ENCODE data around the gene ARHGAP24. TPM values are rescaled to one million over a fixed set of nuclear protein-coding genes. Genes with fewer than 3 reads are reported as not detected.

ARHGAP24 gene
- total RNA-seq, 4 donors from 2014 or later: 3.6 to 35.3 (median 7.2) TPM

- Histone ChIP-seq H3K4me3 (no peak overlapping the region), H3K27ac (no peak overlapping the region), H3K9me3 (no peaks in the 10 kb centered on the region), H3K27me3 (no peaks in the 10 kb centered on the region), H3K36me3 (no peaks in the 10 kb centered on the region), H3K4me1 (peaks cover 0 to 20% (median 9%) of the 10 kb centered on the region in 3 donors)
- intact Hi-C loops (cut with DNase I): no loop called here
- TF ChIP-seq CTCF (IDR thresholded peaks at IDR 0.05) (no peak), POLR2A (IDR thresholded peaks at IDR 0.05) (no peak)
- DNase-seq: no peak
- WGBS, 2 donors: 82 to 83% methylated on average over 1 of the region's 1 CpG
Observed at GRCh38 chr4:85773372-85773771, 298.4 kb downstream of the ARHGAP24 start.

- Histone ChIP-seq H3K27me3 (no peaks in the 10 kb centered on the region), H3K4me3 (no peak overlapping the region), H3K36me3 (no peaks in the 10 kb centered on the region), H3K4me1 (peaks cover 0 to 23% (median 9%) of the 10 kb centered on the region in 3 donors), H3K9me3 (no peaks in the 10 kb centered on the region), H3K27ac (no peak overlapping the region)
- no peak for DNase-seq
- WGBS, 2 donors: 0 to 100% methylated on average over 1 of the region's 1 CpG
- TF ChIP-seq CTCF (IDR thresholded peaks at IDR 0.05): no peak
- TF ChIP-seq POLR2A (IDR thresholded peaks at IDR 0.05): no peak
- intact Hi-C loops (cut with DNase I): no loop called here
Observed at GRCh38 chr4:85774000-85774399, 299.1 kb downstream of the ARHGAP24 start.

GRCh38 chr4:85774489-85774888 lies 299.5 kb downstream of the ARHGAP24 start:
- 43 to 62% methylated on average over 3 of the region's 3 CpGs for WGBS, 2 donors

DNA sequence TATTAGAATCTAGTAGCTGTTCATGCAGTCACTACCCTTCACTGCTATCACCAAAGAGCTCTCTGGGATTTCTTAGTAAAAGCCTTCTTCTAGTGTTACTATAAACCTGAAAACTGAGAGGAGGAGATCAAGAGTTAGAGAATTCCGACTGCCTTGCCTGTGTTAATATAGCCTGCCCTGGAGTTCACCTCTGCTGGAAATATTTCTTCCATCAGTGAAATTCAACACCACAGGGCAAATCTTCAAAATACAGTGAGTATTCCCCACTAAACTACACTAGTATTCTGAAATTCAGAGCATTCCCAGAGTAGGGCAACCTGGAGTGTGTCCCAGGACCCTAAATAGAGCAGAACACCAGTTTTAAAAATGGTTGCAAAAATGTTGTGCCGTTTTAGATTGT lies 301.1 kb downstream of the ARHGAP24 start:
- Histone ChIP-seq H3K4me1 (peaks cover 0 to 28% (median 9%) of the 10 kb centered on the region in 3 donors), H3K36me3 (no peaks in the 10 kb centered on the region), H3K9me3 (no peaks in the 10 kb centered on the region), H3K27me3 (no peaks in the 10 kb centered on the region), H3K27ac (no peak overlapping the region), H3K4me3 (no peak overlapping the region)
- 77 to 83% methylated on average over 2 of the region's 2 CpGs for WGBS, 2 donors
- TF ChIP-seq POLR2A (IDR thresholded peaks at IDR 0.05) (no peak), CTCF (IDR thresholded peaks at IDR 0.05) (no peak)
- intact Hi-C loops (cut with DNase I): no loop called here
- DNase-seq: no peak

More at GRCh38 chr4:85774489-85774888, 299.5 kb downstream of the ARHGAP24 start:
- TF ChIP-seq CTCF (IDR thresholded peaks at IDR 0.05) (no peak), POLR2A (IDR thresholded peaks at IDR 0.05) (no peak)
- Histone ChIP-seq H3K9me3 (no peaks in the 10 kb centered on the region), H3K4me1 (peaks cover 0 to 27% (median 9%) of the 10 kb centered on the region in 3 donors), H3K4me3 (no peak overlapping the region), H3K36me3 (no peaks in the 10 kb centered on the region), H3K27ac (no peak overlapping the region), H3K27me3 (no peaks in the 10 kb centered on the region)
- intact Hi-C loops (cut with DNase I): no loop called here
- no peak for DNase-seq

GRCh38 chr4:85776579-85776978 lies 301.6 kb downstream of the ARHGAP24 start:
- intact Hi-C loops (cut with DNase I): no loop called here
- Histone ChIP-seq H3K4me1 (peaks cover 0 to 28% (median 9%) of the 10 kb centered on the region in 3 donors), H3K27ac (no peak overlapping the region), H3K4me3 (no peak overlapping the region), H3K27me3 (no peaks in the 10 kb centered on the region), H3K9me3 (no peaks in the 10 kb centered on the region), H3K36me3 (no peaks in the 10 kb centered on the region)
- TF ChIP-seq CTCF (IDR thresholded peaks at IDR 0.05) (no peak), POLR2A (IDR thresholded peaks at IDR 0.05) (no peak)
- WGBS, 2 donors: 32 to 57% methylated on average over 1 of the region's 1 CpG
- DNase-seq: no peak

Measured in esophagus squamous epithelium (tissue), 5 donors.